Transverse colon (tissue), 3 donors: ENCODE results near the gene ERP27.

Source experiments
- CTCF ChIP-seq, 5 experiments: fragments of 200-600 bp in 3 of 5; fragments of 450-650 bp in 2 of 5; sonication (generic) in 3 of 5; IDR thresholded peaks; 1 replicate in 2 of 5; 2 replicates in 3 of 5; pipeline ENCODE4 v1.5.1; 2016 to 2017; ENCODE audit warnings: antibody characterized with exemption in 5 of 5, inconsistent platforms in 3 of 5, mild to moderate bottlenecking in 2 of 5, moderate library complexity in 1 of 5
- POLR2A ChIP-seq: fragments of 450-650 bp; IDR thresholded peaks from one replicate; pipeline ENCODE4 v1.6.1; 2016; ENCODE audit warnings: antibody characterized with exemption, mild to moderate bottlenecking, moderate library complexity

DNA sequence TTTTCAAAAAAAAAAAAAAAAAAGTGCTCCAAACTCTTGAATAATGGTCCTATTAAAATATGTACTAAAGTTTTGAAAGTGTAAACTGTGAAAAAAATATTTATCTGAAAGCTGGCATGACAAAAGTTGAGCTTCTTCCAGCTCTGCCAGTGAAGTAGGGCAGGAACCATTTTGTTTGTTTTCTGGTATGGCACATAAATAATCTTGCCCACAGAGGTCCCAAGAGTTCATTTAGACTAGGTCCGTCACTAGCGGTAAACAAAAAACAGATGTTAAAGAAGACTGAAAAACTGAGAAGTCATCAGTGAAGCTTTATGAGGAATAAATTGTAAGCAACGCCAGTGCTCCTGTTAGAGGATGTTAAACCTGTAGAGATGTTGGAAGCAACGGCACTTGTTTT, 7.0 kb downstream of the ERP27 start:
- TF ChIP-seq CTCF (IDR thresholded peaks at IDR 0.05) (no peak), POLR2A (no peak)
